Fibroblast of skin of scalp (primary cell): ENCODE results near the gene C3orf20. TPM values are rescaled to one million over a fixed set of nuclear protein-coding genes. Genes with fewer than 3 reads are reported as not detected.
A peak's percentile ranks its signal among the peaks of the same experiment; 100 is the strongest.

Experiments
- DNase-seq: peaks from one replicate; pipeline ENCODE4 v3.0.0-alpha.2; 2013
- polyA plus RNA-seq, 2 experiments: library from polyadenylated mRNA; unstranded; fragments of 120-200 nt; gene quantifications; one replicate each; pipeline ENCODE4 v1.2.1, GENCODE V29; 2013; ENCODE audit not compliant: insufficient read length in 2 of 2

The C3orf20 gene
- polyA plus RNA-seq (2013, experiment 1 of 2; ENCODE audit: insufficient read length): 0.06 TPM
- not detected for polyA plus RNA-seq (2013, experiment 2 of 2; ENCODE audit: insufficient read length)

GRCh38 chr3:14674841-14675240, at the start of gene C3orf20:
TSS of gene C3orf20 (plus strand) at chr3:14675141. CDS start at chr3:14682714, 7,573 bp downstream.
- no peak for DNase-seq

- DNase-seq: no peak
Measured at GRCh38 chr3:14625443-14625842, 49.5 kb upstream of the C3orf20 start.

GRCh38 chr3:14627815-14628214, 47.1 kb upstream of the C3orf20 start:
- no peak for DNase-seq

- no peak for DNase-seq
Measured at GRCh38 chr3:14628406-14628805, 46.5 kb upstream of the C3orf20 start.

- no peak for DNase-seq
Measured at GRCh38 chr3:14630404-14631100, 44.4 kb upstream of the C3orf20 start.

GRCh38 chr3:14631101-14631497, 43.8 kb upstream of the C3orf20 start:
- DNase-seq: no peak

GRCh38 chr3:14631687-14632441, 43.1 kb upstream of the C3orf20 start:
- no peak for DNase-seq

- no peak for DNase-seq
Measured at GRCh38 chr3:14632442-14632930, 42.5 kb upstream of the C3orf20 start.

GRCh38 chr3:14633417-14633816, 41.5 kb upstream of the C3orf20 start:
- DNase-seq: no peak

- DNase-seq: peak; percentile 43
Measured at GRCh38 chr3:14633819-14634424, 41.0 kb upstream of the C3orf20 start.

- DNase-seq: no peak
Measured at GRCh38 chr3:14634763-14635400, 40.1 kb upstream of the C3orf20 start.

GRCh38 chr3:14636496-14637087, 38.3 kb upstream of the C3orf20 start:
- DNase-seq: no peak

GRCh38 chr3:14640157-14640562, 34.8 kb upstream of the C3orf20 start:
- DNase-seq: no peak

GRCh38 chr3:14640734-14641133, 34.2 kb upstream of the C3orf20 start:
- DNase-seq: no peak

GRCh38 chr3:14641346-14641745, 33.6 kb upstream of the C3orf20 start:
- no peak for DNase-seq

- no peak for DNase-seq
Measured at GRCh38 chr3:14645453-14645852, 29.5 kb upstream of the C3orf20 start.

- no peak for DNase-seq
Measured at GRCh38 chr3:14646131-14646573, 28.8 kb upstream of the C3orf20 start.

GRCh38 chr3:14646589-14647413, 28.1 kb upstream of the C3orf20 start:
- no peak for DNase-seq

- no peak for DNase-seq
Measured at GRCh38 chr3:14647976-14648955, 26.7 kb upstream of the C3orf20 start.

GRCh38 chr3:14649466-14649865, 25.5 kb upstream of the C3orf20 start:
- no peak for DNase-seq
